K562 (cell line): ENCODE measurements around the gene MFSD12. TPM values are rescaled to one million over a fixed set of nuclear protein-coding genes. Genes with fewer than 3 reads are reported as not detected.

Source experiments
- ATAC-seq: fragments of 200-7000 bp; cut with Tn5 transposase; 3 replicates; pipeline ENCODE4 v1.9.1; 2020; ENCODE audit warnings: moderate library complexity
- BruUV-seq: library from RNA; stranded (reverse); fragments of 400-500 nt; replicated peaks from 2 replicates; lab custom pipeline; 2021; lab: Mats Ljungman, UMichigan
- CTCF ChIA-PET: fragments of 300-600 bp; formaldehyde crosslinking; extraction: SDS; loops from one replicate; lab custom pipeline; 2021; ENCODE audit warnings: low intra/inter-chr PET ratio; lab: Yijun Ruan, JAX
- POLR2A ChIA-PET: fragments of 300-600, 350-650 bp; sonication (Branson Sonifier 250); formaldehyde crosslinking; extraction: SDS; loops from one replicate; lab custom pipeline; 2021; ENCODE audit warnings: antibody characterized with exemption, inconsistent platforms; lab: Yijun Ruan, JAX
- DNase-seq, 4 experiments: peaks; one replicate each; pipeline versions ENCODE4 v3.0.0 to v3.0.0-alpha.2; 2011 to 2018; ENCODE audit warnings: low spot score in 3 of 4, mixed read lengths in 3 of 4; ENCODE audit errors: extremely low read depth in 1 of 4
- FAIRE-seq: peaks from 2 replicates; lab custom pipeline; 2011; peaks lifted over from hg19 to GRCh38; lab: Jason Lieb, UNC
- H2AFZ ChIP-seq: 2 replicates; pipeline ENCODE4 v1.6.0; 2011; ENCODE audit warnings: low read depth, low read length, control low read depth, inconsistent platforms
- H3K27ac ChIP-seq: fragments of 200-600 bp; 3 replicates; pipeline ENCODE4 v1.8.0; 2011; ENCODE audit warnings: low read depth, mild to moderate bottlenecking, control low read depth, inconsistent platforms, low read length, moderate library complexity, mixed read lengths; ENCODE audit errors: extremely low read depth
- H3K27me3 ChIP-seq, 2 experiments: fragments of 300-600 bp in 1 of 2; 2 replicates in 1 of 2; 3 replicates in 1 of 2; pipeline versions ENCODE4 v1.6.0 to v1.8.0; 2011; ENCODE audit warnings: inconsistent platforms in 2 of 2, low read length in 2 of 2, mild to moderate bottlenecking in 1 of 2, mixed read lengths in 1 of 2, moderate library complexity in 1 of 2; ENCODE audit not compliant: control insufficient read depth in 2 of 2, insufficient read depth in 2 of 2
- H3K36me3 ChIP-seq: fragments of 300-600 bp; 3 replicates; pipeline ENCODE4 v1.8.0; 2011; ENCODE audit warnings: mild to moderate bottlenecking, low read length, inconsistent platforms; ENCODE audit not compliant: control insufficient read depth, insufficient read depth
- H3K4me1 ChIP-seq, 2 experiments: fragments of 200-600 bp in 1 of 2; replicated peaks in 1 of 2; 2 replicates in 1 of 2; 3 replicates in 1 of 2; pipeline versions ENCODE4 v1.5.1 to v1.8.0; 2011; ENCODE audit warnings: inconsistent platforms in 2 of 2, low read length in 2 of 2, mild to moderate bottlenecking in 1 of 2, mixed read lengths in 1 of 2, moderate library complexity in 1 of 2; ENCODE audit not compliant: control insufficient read depth in 2 of 2, insufficient read depth in 2 of 2
- H3K4me2 ChIP-seq: 2 replicates; pipeline ENCODE4 v1.6.1; 2011; ENCODE audit warnings: low read length, control low read depth, inconsistent platforms, mixed read lengths; ENCODE audit not compliant: insufficient read depth
- H3K4me3 ChIP-seq: fragments of 200-600 bp; sonication (generic), shearing (Covaris generic); 2 replicates; pipeline ENCODE4 v1.5.1; 2016; ENCODE audit warnings: control low read depth, inconsistent platforms
- H3K79me2 ChIP-seq: fragments of 200-600 bp; 3 replicates; pipeline ENCODE4 v1.8.0; 2011; ENCODE audit warnings: low read length, inconsistent platforms; ENCODE audit not compliant: control insufficient read depth, insufficient read depth
- H3K9ac ChIP-seq, 2 experiments: 2 replicates each; pipeline versions ENCODE4 v1.6.0 to v1.6.1; 2011; ENCODE audit warnings: low read depth in 2 of 2, low read length in 2 of 2, control low read depth in 1 of 2, inconsistent platforms in 1 of 2, mild to moderate bottlenecking in 1 of 2, mixed read lengths in 1 of 2; ENCODE audit not compliant: insufficient read depth in 1 of 2
- H3K9me1 ChIP-seq: one replicate; pipeline ENCODE4 v1.6.0; 2011; ENCODE audit warnings: inconsistent platforms, mild to moderate bottlenecking, low read length, moderate library complexity; ENCODE audit not compliant: control insufficient read depth, insufficient read depth
- H3K9me3 ChIP-seq: replicated peaks from 2 replicates; pipeline ENCODE4 v1.5.1; 2011; ENCODE audit warnings: low read depth, low read length, inconsistent platforms; ENCODE audit not compliant: control insufficient read depth, insufficient read depth
- H4K20me1 ChIP-seq: replicated peaks from 2 replicates; pipeline ENCODE4 v1.6.1; 2011; ENCODE audit warnings: low read length, inconsistent platforms, mixed read lengths; ENCODE audit not compliant: control insufficient read depth, insufficient read depth
- COPS2 ChIP-seq: fragments of 450-650 bp; conservative IDR thresholded peaks from 2 replicates; pipeline ENCODE4 v1.6.1; 2016; ENCODE audit warnings: mild to moderate bottlenecking, moderate library complexity
- XRCC4 ChIP-seq: IDR thresholded peaks from one replicate; pipeline ENCODE4 v1.6.1; 2011; ENCODE audit not compliant: insufficient read depth, insufficient read length; ENCODE audit errors: extremely low read depth
- WGBS: fragments of 100-300 bp; shearing (Covaris generic); methylation state at CpG from one replicate; pipeline ENCODE4 v1.1.6; 2016; ENCODE audit warnings: low coverage, mixed read lengths; ENCODE audit not compliant: insufficient coverage; ENCODE audit errors: missing lambda C conversion rate; 5-methylcytosine and 5-hydroxymethylcytosine counted together
- in situ Hi-C: fragments of 300-500 bp; cut with MboI; formaldehyde crosslinking; loops from 4 replicates; pipeline ENCODE4 v1.15.0; 2018; ENCODE audit warnings: inconsistent platforms, mixed read lengths
- intact Hi-C: fragments of 100-400 bp; cut with micrococcal nuclease; formaldehyde crosslinking; loops from 2 replicates; pipeline ENCODE4 v1.14.2; 2022
- polyA plus RNA-seq, 8 experiments: library from polyadenylated mRNA; depleted of rRNA in 4 of 8; stranded (reverse) in 5 of 8; unstranded in 3 of 8; fragments of >200 nt; fragmentation: Nextera tagmentation in 2 of 8; fragmentation: Illumina TruSeq in 1 of 8; extraction: Ambion mirVana in 2 of 8; extraction: Trizol in 1 of 8; gene quantifications; 2 replicates each; pipeline versions ENCODE4 v1.2.1 to v1.2.3, GENCODE V29; 2011 to 2014; ENCODE audit warnings: inconsistent platforms in 1 of 8, missing spikeins in 1 of 8
- total RNA-seq, 7 experiments: library from RNA; depleted of rRNA in 6 of 7; stranded (reverse); fragments of >200 nt in 6 of 7; fragmentation: Illumina TruSeq in 2 of 7; extraction: Trizol in 2 of 7; gene quantifications; 2 replicates each; pipeline versions ENCODE4 v1.2.1 to v1.2.3, GENCODE V29; 2011 to 2021; ENCODE audit warnings: low replicate concordance in 1 of 7
- TF ChIP-seq, protein P1 (sequence below): sonication (generic); formaldehyde crosslinking; IDR thresholded peaks from 2 replicates; pipeline ENCODE4 v1.8.1; 2023; ENCODE audit warnings: mild to moderate bottlenecking, missing genetic modification reagents

Gene MFSD12
- total and polyA plus RNA-seq, 9 of the 15 experiments (the other 6 are each of a cell fraction or from before 2014, with no cell fraction given), result 0.69 to 112 (median 31.8) TPM

DNA sequence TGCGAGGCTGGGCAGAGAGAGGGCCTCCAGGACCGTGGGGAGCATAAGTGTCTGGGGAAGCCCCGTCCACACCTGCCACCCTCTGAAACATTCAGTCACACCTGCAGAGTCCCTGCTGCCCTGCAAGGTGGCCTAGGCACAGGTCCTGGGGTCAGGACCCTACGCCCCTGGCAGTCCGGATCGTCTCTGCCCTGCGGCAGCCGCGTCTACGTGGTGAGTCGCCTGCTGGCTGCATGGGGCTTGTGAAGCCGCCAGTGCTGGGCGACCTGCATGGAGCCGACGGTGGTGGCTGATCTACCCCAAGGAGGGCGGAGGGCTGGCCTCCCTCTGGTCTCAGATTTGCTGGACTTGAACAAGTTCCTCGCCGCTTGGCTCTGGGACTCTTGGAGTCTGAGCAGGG lies 38.3 kb downstream of the MFSD12 start:
- WGBS, result 83% methylated on average over 9 of the region's 18 CpGs
- ATAC-seq, result no peak
- Histone ChIP-seq H3K27ac (no peak overlapping the region), H3K4me2 (no peak overlapping the region), H3K79me2 (peaks cover 74% of the 10 kb centered on the region), H3K4me1 (peaks cover 19 to 78% of the 10 kb centered on the region in 2 experiments), H3K9me3 (no peaks in the 10 kb centered on the region), H3K27me3 (no peaks in the 10 kb centered on the region), H4K20me1 (peaks cover 23% of the 10 kb centered on the region), H3K36me3 (peaks cover 32% of the 10 kb centered on the region; the same call in 1 of the 3 replicates), H2AFZ (no peak overlapping the region), H3K9ac (peak overlapping the region in 1 of 2 experiments; percentile 88; a peak in 2 of 4 replicates), H3K9me1 (peaks cover 4% of the 10 kb centered on the region), H3K4me3 (no peak overlapping the region)
- CTCF ChIA-PET, result no interaction called here
- no peak for FAIRE-seq
- POLR2A ChIA-PET, result interaction anchor here (0.6 to 0.9 kb wide), 3 partner anchors 9 to 621 kb away, joined by 3 read pairs; no protein-coding TSS in a partner anchor
- DNase-seq, result no peak
- in situ Hi-C loops, result no loop called here
- TF ChIP-seq COPS2, result no peak
- TF ChIP-seq, protein P1, sequence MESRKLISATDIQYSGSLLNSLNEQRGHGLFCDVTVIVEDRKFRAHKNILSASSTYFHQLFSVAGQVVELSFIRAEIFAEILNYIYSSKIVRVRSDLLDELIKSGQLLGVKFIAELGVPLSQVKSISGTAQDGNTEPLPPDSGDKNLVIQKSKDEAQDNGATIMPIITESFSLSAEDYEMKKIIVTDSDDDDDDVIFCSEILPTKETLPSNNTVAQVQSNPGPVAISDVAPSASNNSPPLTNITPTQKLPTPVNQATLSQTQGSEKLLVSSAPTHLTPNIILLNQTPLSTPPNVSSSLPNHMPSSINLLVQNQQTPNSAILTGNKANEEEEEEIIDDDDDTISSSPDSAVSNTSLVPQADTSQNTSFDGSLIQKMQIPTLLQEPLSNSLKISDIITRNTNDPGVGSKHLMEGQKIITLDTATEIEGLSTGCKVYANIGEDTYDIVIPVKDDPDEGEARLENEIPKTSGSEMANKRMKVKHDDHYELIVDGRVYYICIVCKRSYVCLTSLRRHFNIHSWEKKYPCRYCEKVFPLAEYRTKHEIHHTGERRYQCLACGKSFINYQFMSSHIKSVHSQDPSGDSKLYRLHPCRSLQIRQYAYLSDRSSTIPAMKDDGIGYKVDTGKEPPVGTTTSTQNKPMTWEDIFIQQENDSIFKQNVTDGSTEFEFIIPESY (CRISPR knock-in tag), result peak; percentile 21; the same call in 1 of the 2 replicates
- TF ChIP-seq XRCC4, result no peak
- no TSS peak for BruUV-seq
- intact Hi-C loops, result no loop called here
